ENCODE measurements around the gene VWC2L.

- TF ChIP-seq CTCF (IDR thresholded peaks at IDR 0.05) (no peak), POLR2A (IDR thresholded peaks at IDR 0.05) (no peak)
These were observed 127.1 kb downstream of the VWC2L start for GRCh38 chr2:214537929-214538328.
